T47D (cell line): ENCODE data around the gene LGR6.
A peak's percentile ranks its signal among the peaks of the same experiment; 100 is the strongest.
"Not testable (repeated sequence)": the region's sequence is repeated elsewhere in the genome, so short reads cannot be mapped to it uniquely, and the experiment has no call there.

Experiments used
- DNase-seq, 2 experiments: peaks; one replicate each; pipeline versions ENCODE4 v3.0.0 to v3.0.0-alpha.2; 2011 to 2012; ENCODE audit warnings: low read depth in 1 of 2, low spot score in 1 of 2
- JUND ChIP-seq: IDR thresholded peaks from 2 replicates; pipeline ENCODE4 v1.6.1; 2012; ENCODE audit warnings: low read depth
- in situ Hi-C: cut with HindIII; loops from 2 replicates; pipeline ENCODE4 v1.10.0; 2016; ENCODE audit warnings: low sequenced_read_pairs, low pct_unique_long_range_greater_than_20kb

LGR6 gene

DNA sequence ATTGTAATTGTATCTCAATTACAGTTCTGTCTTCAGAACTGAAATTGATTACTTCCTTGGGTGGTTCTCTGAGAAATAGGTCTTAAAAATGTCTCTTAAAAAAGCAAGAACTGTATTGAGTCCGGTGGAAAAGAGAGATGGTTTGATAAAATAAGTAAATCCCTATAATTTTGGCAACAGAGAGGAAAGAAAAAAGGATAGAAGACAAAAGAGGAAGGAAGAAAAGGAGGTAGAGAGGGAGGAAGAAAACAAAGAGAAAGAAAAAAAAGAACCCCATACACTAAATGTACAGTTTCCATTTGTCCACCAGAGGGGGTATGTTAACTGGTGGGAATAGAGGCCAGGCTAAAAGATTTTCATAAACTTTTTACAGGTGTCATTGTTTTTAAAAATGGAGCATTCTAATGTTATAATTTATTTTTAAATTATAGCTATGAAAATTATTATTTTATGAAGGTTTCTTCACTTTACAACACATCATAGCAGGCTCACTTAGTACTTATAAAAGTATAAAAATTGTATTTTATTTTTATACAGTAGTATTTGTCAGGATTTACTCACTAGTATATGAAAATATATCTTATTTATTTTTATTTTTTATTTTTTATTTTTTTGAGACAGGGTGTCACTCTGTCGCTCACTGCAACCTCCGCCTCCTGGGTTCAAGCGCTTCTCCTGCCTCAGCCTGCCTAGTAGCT lies 150.2 kb downstream of the LGR6 start:
- in situ Hi-C loops, result no loop called here
- peak in 1 of 2 experiments; percentile 80 for DNase-seq
- TF ChIP-seq JUND, result no peak

DNA sequence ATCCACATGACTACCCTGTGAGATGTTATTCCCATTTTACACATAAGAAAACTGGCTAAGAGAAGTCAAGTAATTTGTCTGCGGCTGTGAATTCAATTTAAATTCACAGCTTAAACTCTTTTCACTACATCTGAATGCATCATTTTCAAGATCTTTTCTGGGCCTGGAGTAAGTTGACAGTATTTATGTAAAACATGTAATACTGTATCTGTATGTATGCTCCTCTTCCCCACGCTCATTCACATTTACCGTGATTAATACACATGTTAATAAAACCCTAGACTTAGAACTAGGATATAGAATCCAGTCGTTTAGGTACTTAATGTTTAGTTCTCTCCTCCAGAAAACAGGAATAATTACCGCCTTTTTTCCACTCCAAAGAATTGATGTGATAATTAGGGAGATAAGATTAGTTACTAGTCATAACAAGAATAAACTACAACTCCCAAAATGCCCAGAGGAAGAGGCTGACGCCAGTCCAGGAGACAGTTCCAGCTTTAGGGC lies 154.5 kb downstream of the LGR6 start:
- no peak for TF ChIP-seq JUND
- no peak for DNase-seq
- in situ Hi-C loops, result no loop called here

DNA sequence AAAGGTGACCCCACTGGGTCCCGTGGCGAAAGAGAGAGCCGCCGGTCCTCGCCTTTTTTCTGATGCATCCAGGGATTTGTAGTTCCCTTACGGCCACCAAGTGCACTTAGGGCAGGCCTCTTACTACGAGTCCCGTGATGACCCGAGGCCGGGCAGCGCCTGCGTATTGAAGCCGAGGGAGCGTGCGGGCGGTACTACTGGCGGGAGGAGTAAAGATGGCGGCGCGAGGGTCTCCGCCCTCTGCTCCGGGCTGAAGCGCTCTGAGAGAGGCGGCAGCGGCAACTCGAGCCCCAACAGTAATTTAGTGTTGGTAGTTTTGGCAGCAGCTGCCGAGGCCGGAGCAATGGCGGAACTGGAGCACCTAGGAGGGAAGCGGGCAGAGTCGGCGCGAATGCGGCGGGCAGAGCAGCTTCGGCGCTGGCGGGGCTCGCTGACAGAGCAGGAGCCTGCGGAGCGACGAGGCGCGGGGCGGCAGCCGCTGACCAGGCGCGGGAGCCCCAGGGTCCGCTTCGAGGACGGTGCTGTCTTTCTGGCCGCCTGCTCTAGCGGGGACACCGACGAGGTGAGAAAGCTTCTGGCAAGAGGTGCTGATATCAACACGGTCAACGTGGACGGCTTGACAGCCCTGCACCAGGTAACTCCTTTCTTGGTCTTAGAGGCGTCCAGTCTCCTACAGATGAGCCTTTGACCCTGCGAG lies 155.1 kb downstream of the LGR6 start, which contains the start of gene PPP1R12B:
TSS of gene PPP1R12B (plus strand) at position 191 of the 697 bp plus-strand sequence. CDS start at position 344, 153 bp downstream.
- TF ChIP-seq JUND, result no peak
- in situ Hi-C loops, result no loop called here

DNA sequence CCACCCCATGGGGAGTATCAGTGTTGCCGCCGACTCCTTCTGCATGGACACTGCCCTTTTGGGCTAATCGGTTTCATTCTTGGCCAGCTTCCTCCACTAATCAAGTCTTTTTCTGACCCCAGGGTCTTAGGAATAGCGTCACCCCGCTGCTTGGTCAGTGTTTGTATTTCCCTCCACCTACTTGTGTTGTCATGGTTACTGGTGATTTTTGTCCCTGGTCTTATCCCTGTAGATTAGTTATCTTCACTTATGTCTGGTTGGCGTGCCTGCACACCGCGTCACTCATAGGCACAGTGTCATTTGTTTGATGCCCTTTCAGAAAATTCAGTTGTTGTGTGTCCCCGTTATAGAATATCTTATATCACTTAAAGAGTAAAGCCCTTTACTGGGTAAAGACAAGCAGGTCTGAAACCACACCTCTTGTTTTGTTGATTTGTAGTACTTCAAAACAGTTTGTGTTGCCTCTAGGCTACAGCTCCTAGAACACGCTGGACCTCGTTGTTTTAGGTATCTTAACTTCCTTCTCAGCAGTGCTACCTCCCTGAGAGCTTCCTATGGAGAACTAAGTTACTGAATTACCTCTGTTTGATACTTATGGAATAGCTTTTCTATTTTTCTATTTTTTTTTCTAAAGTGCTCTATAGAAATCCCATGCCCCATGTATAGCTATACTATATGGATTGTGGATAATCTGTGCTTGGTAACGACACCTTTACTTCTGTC lies 155.8 kb downstream of the LGR6 start:
- peak in 1 of 2 experiments; percentile 37 for DNase-seq
- in situ Hi-C loops, result no loop called here
- TF ChIP-seq JUND, result no peak

More for the DNA sequence above, 155.1 kb downstream of the LGR6 start, which contains the start of gene PPP1R12B:
- peak; percentile 75 to 100 for DNase-seq

DNA sequence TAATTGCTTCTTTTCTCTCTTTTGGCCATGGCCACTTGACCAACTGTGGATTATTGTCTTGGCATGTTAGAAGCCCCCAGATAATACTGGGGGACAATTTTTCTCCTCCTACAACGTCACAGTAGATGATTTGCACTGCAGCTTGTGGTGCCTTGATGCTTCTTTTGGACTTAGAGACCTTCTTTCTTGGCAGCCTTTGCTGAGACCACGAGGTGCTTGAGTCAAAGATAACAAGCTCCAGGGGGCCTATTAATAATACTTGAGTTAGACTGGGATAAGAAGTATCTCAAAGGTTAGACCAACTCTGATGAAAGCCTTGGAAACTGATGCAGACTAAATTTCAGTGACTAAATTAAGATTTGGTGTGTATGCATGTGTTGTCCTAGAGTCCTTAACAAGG lies 158.1 kb downstream of the LGR6 start:
- no peak for TF ChIP-seq JUND
- in situ Hi-C loops, result no loop called here
- DNase-seq, result no peak

DNA sequence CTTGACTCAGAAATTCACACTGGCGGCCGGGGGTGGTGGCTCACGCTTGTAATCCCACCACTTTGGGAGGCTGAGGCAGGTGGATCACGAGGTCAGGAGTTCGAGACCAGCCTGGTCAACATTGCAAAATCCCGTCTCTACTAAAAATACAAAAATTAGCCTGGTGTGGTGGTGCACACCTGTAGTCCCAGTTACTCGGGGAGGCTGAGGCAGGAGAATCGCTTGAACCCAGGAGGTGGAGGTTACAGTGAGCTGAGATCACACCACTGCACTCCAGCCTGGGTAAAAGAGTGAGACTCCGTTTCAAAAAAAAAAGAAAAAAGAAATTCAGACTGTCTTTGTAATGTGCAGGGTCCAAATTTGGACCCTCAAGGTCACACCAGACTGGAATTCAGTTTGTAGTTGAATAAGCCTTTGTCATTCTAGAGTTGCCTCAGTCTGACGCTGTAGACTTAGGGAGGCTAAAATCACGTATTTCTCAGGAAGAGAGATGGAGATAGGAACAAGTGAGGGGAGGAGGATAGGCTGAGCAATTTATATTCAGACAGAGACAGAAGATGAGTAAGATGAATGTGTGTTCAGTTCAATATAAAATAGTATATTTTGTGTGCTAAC lies 159.1 kb downstream of the LGR6 start:
- DNase-seq, in situ Hi-C loops: not testable (repeated sequence)

DNA sequence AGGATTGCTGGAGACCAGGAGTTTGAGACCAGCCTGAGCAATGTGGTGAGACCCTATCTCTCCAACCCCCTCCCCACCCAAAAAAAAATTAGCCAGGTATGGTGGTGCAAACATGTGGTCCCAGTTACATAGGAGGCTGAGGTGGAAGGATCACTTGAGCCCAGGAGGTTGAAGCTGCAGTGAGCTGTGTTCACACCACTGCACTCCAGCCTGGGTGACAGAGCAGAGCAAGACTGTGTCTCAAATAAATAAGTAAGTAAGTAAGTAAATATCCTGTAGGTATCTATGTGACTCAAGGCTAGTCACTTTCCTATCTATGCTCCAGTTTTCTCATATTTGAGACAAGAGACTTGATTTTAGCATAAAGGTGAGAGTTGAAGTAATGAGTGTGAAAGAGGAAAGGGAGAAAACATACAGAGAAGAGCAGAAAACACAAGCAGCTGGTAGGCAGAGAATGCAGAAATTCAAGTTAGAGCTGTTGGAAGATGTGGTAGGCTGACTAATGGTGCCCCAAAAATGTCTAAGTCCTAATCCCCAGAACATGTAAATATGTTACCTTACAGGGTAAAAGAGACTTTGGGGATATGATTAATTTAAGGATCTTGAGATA lies 162.4 kb downstream of the LGR6 start:
- no peak for TF ChIP-seq JUND
- in situ Hi-C loops, result no loop called here
- DNase-seq, result peak in 1 of 2 experiments; percentile 66

DNA sequence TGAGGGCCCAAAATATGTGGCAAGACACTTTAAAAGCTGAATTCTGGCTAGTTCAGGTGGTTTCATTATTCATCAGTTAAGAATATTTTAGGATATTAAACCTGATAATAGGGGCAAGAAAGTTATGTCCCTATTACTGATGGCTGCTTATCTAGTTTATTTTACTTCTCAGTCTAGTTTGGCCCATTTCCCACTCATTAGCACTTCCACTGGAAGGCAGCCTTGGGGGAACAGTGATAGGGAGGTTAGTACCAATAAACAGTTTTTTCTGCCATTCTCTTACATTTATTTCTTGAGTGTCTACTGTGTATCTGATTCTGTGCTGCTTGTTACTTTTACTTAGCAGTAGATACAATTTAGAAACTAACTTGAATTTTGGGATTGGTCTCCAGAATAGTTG lies 163.9 kb downstream of the LGR6 start:
- no peak for TF ChIP-seq JUND
- no peak for DNase-seq
- in situ Hi-C loops, result no loop called here

DNA sequence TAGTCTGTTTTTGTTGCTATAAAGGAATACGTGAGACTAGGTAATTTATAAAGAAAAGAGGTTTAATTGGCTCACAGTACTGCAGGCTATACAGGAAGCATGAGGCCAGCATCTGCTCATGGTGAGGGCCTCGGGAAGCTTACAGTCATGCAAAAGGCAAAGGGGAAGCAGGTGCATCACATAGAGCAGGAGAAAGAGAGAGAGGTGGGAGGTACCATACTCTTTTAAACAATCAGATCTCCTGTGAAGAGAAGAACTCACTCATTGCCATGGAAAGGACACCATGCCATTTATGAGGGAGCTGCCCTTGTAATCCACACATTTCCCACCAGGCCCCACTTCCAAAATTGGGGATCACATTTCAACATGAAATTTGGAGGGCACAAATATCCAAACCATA lies 167.6 kb downstream of the LGR6 start:
- no peak for DNase-seq
- no peak for TF ChIP-seq JUND
- in situ Hi-C loops, result no loop called here

DNA sequence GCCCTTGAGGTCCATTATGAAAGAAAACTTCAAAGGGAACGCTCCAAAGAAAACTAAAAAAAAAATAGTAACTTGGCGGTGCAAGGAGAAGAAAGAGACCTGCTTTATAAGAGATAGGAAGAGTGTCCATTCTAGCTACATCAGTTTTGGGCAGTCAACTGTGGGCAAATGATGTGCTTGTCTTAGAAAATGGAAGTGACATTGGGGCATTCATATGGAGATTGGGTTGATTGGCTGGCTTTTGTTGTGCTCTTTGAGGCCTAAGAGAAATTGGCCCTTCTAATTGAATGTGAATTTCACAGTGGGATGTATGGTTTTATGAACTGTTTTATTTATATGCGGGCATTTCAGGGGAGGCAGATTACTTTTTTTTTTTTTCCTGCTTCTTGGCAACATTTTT lies 168.1 kb downstream of the LGR6 start:
- no peak for DNase-seq
- in situ Hi-C loops, result no loop called here
- no peak for TF ChIP-seq JUND

DNA sequence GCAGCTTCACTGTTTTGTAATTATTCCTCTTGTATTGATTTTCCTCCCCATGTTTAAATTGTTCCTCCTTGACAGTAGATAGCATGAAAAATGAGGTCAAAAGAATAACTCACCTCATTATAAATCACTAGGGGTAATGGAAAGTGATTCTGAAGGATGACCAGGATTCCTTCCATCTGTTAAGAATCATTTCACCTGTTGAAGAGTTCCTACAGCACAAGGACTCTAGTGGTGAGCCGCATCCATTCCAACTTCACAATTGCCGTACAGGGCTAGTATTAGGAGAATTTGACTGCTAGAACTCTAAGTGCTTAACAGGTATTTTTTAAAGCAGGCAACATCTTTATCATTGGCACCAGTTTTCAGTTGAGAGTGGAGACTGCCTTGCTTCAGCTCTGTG lies 168.6 kb downstream of the LGR6 start:
- no peak for TF ChIP-seq JUND
- DNase-seq, result no peak
- in situ Hi-C loops, result no loop called here

DNA sequence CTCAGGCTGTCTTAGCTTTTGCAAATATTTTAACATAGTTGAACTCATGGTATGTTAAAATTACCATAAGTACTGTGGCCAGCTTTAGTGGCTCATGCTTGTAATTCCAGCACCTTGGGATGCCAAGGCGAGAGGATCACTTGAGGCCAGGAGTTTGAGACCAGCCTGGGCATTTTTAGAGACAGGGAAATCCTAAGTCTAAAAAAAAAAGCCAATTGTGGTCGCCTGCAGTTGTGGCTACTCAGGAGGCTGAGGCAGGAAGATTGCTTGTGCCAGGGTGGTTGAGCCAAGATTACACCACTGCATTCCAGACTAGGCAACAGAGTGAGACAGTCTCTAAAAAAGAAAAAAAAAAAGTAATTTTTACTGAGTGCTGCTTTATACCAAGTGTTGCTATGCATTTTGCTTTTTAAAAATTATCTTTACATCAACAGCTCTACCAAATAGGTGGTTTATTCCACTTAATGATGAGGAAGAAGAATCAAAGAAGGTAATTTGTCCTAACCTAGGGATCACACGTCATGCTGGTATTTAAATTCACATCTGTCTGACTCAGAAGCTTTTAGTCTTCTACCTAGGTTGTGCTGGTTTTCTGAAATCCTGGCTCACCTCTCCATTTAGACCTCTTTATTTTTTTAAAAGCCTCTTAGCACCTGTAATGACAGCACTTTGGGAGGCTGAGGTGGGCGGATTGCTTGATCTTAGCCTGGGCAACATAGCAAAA lies 171.7 kb downstream of the LGR6 start:
- no peak for DNase-seq
- in situ Hi-C loops, result no loop called here
- no peak for TF ChIP-seq JUND
